A673 (cell line): ENCODE measurements around the gene SLC26A4.

Source experiments
- CTCF ChIP-seq: fragments of 300-800, 200-600 bp; sonication (generic); conservative IDR thresholded peaks from 2 replicates; pipeline ENCODE4 v1.5.1; 2017; ENCODE audit warnings: low read depth, mild to moderate bottlenecking, antibody characterized with exemption, low read length, moderate library complexity, mixed read lengths
- EZH2 ChIP-seq: fragments of 200-600 bp; sonication (generic); IDR thresholded peaks from 2 replicates; pipeline ENCODE4 v1.6.1; 2017; ENCODE audit warnings: borderline replicate concordance, low read depth, mild to moderate bottlenecking, mixed read lengths, antibody characterized with exemption, low read length; ENCODE audit not compliant: poor library complexity, severe bottlenecking

GRCh38 chr7:107622894-107623293 is 37.7 kb upstream of the SLC26A4 start:
- TF ChIP-seq CTCF = no peak
- TF ChIP-seq EZH2 = no peak
